Stimulated activated CD4-positive, alpha-beta T cell treated with anti-CD3 and anti-CD28 coated beads, Interleukin-4, amount 100 ng/mL, for 48 hours (primary cell): ENCODE measurements around the gene C11orf58.

Experiments
- DNase-seq, 2 donors: peaks; one replicate each; pipeline ENCODE4 v3.0.0-alpha.2; 2020; ENCODE audit warnings: low read depth in 2 of 2

C11orf58 gene

GRCh38 chr11:16784666-16785065, 46.2 kb downstream of the C11orf58 start:
- no peak for DNase-seq

- DNase-seq: peak; percentile 45 to 49
These were observed 47.2 kb downstream of the C11orf58 start for GRCh38 chr11:16785520-16786128.

- no peak for DNase-seq
These were observed 47.7 kb downstream of the C11orf58 start for GRCh38 chr11:16786131-16786530.

GRCh38 chr11:16787035-16787742, 48.7 kb downstream of the C11orf58 start:
- DNase-seq: no peak

- DNase-seq: peak; percentile 36 to 62
These were observed 50.0 kb downstream of the C11orf58 start for GRCh38 chr11:16788141-16789062.

GRCh38 chr11:16789063-16789420, 50.6 kb downstream of the C11orf58 start:
- no peak for DNase-seq

GRCh38 chr11:16789560-16790485, 51.4 kb downstream of the C11orf58 start:
- no peak for DNase-seq

- DNase-seq: no peak
These were observed 52.2 kb downstream of the C11orf58 start for GRCh38 chr11:16790486-16791190.

GRCh38 chr11:16791191-16791961, 52.9 kb downstream of the C11orf58 start:
- no peak for DNase-seq

- DNase-seq: no peak
These were observed 54.0 kb downstream of the C11orf58 start for GRCh38 chr11:16792426-16792825.

GRCh38 chr11:16793009-16793408, 54.6 kb downstream of the C11orf58 start:
- DNase-seq: no peak

- DNase-seq: no peak
These were observed 55.1 kb downstream of the C11orf58 start for GRCh38 chr11:16793511-16793910.

GRCh38 chr11:16794047-16794818, 55.8 kb downstream of the C11orf58 start:
- no peak for DNase-seq

- DNase-seq: no peak
These were observed 56.7 kb downstream of the C11orf58 start for GRCh38 chr11:16795146-16795545.

- DNase-seq: no peak
These were observed 57.9 kb downstream of the C11orf58 start for GRCh38 chr11:16796311-16796710.

- no peak for DNase-seq
These were observed 59.3 kb downstream of the C11orf58 start for GRCh38 chr11:16797776-16798175.

- no peak for DNase-seq
These were observed 60.8 kb downstream of the C11orf58 start for GRCh38 chr11:16799221-16799620.

GRCh38 chr11:16799890-16800289, 61.4 kb downstream of the C11orf58 start:
- DNase-seq: no peak

GRCh38 chr11:16800382-16800781, 61.9 kb downstream of the C11orf58 start:
- DNase-seq: no peak
